GM21447 (cell line): Measurements from ENCODE around the gene NHSL1.

Experiments
- ATAC-seq: cut with Tn5 transposase; IDR thresholded peaks from one replicate; pipeline ENCODE4 v1.9.1; 2021; ENCODE audit not compliant: unreplicated experiment

NHSL1 gene

GRCh38 chr6:138468320-138469015 is 30.8 kb downstream of the NHSL1 start:
- ATAC-seq: no peak

DNA sequence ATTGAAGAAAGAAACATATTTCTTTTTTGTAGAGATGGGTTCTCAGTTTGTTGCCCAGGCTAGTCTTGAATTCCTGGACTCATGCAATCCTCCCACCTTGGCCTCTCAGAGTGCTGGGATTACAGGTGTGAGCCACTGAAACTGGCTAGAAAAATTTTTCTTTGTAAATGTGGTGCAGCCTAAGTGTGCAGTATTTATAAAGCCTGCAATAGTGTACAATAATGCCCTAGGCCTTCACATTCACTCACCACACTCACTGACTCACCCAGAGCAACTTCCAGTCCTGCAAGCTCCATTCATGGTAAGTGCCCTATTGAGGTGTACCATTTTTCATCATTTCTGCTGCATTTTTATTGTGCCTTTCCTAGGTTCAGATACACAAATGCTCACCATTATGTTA is 31.4 kb downstream of the NHSL1 start:
- no peak for ATAC-seq

DNA sequence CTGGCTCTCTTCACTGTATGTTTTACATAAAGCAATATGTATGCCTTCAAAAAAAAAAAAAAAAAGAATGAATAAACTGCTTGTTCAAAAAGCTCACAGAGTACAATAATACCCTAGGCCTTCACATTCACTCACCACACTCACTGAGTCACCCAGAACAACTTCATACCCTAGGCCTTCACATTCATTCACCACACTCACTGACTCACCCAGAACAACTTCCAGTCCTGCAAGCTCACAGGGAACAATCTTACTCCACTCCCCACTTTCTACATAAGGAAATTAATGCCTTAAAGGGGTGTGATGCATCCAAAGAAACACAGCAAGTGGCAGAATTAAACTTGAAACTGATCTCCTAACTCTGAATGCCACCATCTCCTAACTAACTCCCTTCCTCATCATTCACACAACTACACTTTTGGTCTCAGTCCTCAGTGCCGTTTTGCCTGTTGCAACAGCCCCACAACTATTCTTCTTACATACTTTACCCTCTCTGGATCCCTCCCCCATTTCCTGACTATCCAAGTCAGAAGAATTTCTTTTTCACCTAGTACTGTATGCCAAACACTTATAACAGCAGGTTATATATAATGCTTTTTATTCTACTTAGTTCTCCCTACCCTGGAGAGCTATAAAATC is 34.2 kb downstream of the NHSL1 start:
- ATAC-seq: no peak

DNA sequence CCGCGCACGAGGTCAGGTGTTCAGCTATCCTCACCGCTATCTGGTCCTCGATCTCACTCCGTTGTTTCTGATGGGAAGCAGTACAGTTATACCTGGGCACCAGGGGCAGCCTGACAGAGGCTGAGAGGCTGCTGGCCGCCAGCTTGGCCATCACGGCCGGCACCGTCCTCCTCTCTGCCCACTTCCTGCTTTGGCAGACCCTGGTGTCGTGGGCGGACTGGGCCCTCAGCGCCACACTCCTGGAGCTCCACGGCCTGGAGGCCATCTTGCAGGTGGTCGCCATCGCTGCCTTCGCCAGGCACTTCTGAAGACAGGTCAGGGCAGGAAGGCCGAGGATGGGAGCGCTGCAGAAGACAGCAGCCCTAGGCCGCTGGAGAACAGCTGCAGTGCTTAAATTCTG is 35.2 kb downstream of the NHSL1 start:
- no peak for ATAC-seq

- no peak for ATAC-seq
Observed at GRCh38 chr6:138461647-138462046, 37.6 kb downstream of the NHSL1 start.

- no peak for ATAC-seq
Observed at GRCh38 chr6:138456401-138456790, 42.9 kb downstream of the NHSL1 start.

DNA sequence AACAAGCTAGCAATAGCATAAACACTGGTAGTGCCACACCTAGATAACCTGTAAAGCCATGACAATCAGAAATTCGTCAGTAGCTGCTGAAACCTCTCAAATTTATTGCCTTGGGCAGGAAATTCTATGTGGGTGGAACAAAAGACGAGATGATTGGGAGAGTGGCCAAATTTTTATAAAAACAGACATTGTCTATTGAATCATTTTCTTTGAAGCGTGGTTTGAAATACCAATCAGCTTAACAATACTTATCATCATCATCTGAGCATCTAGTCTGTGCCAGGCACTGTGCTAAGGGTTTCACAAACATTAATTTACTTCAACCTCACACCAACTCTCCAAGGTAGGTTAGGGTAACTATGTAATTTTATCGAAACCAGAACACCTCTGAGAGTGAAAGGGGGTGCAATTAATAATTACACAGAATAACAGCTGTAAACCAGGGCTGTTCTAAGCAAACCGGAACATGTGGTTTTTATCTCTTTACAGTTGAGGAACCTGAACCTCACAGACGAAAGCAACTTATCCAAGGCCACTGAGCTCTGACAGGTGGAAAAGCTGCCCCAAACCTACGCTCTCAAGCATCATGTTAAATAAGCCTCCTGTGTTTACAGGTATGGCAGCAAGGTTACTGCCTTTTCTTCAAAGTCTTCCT is 43.4 kb downstream of the NHSL1 start:
- ATAC-seq: peak; percentile 93

GRCh38 chr6:138454981-138455706 is 44.1 kb downstream of the NHSL1 start:
- ATAC-seq: peak; percentile 32

DNA sequence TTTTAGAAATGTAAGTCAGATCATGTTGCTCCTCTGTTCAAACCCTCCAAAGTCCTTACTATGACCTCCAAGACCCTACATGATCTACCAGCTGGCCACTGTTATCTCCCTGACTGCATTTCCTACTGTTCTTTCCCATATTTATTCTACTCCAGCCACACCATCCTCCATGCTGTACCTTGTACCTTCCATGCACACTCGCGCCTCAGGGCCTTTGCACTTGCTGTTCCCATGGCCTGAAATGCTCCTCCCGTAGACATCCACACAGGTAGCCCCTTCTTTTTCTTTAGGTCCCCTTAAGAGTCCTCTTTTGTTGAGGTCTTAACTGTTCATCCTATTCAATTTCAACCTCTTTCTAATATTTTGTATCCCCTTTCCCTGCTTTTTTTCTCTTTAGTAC is 48.3 kb downstream of the NHSL1 start:
- ATAC-seq: no peak

DNA sequence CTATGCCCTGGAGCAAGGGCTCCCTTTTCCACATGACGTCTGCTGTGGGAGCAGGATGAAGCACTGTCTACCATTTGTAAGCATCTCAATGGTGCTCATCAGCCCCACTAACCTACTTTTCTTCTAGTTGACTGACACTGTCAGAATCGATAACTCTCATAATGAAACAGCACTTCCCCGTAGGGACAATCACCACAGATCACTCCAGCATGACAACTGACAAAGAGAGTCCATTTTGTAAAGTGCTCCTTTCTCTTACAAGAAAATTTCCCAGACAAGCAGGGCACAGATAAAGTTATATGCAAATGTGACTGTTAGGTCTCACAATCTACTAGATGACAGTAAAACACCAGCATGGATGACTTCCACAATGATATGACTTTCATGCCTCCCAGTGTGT is 48.8 kb downstream of the NHSL1 start:
- ATAC-seq: peak; percentile 47

GRCh38 chr6:138446821-138447220 is 52.5 kb downstream of the NHSL1 start:
- no peak for ATAC-seq

DNA sequence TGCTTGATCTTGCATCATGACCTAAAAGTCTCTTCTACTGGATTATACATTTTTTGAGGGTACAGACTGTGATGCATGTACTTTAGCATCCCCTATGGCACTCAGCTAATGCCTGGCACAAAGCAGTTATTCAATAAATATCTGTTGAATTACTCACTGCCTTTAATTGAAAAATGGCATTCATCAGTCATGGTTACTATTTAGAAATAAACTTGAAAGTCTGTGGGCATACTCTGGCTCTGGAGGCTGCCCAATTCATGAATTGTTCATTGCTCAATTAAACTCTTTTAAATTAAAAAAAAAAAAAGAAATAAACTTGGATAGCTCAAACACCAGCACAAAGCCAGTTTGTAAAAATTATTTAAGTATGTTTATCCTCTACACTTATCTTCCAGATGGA is 55.3 kb downstream of the NHSL1 start:
- no peak for ATAC-seq

GRCh38 chr6:138442663-138443062 is 56.6 kb downstream of the NHSL1 start:
- ATAC-seq: no peak

GRCh38 chr6:138441965-138442364 is 57.3 kb downstream of the NHSL1 start:
- ATAC-seq: no peak

GRCh38 chr6:138440758-138441357 is 58.4 kb downstream of the NHSL1 start:
- no peak for ATAC-seq

DNA sequence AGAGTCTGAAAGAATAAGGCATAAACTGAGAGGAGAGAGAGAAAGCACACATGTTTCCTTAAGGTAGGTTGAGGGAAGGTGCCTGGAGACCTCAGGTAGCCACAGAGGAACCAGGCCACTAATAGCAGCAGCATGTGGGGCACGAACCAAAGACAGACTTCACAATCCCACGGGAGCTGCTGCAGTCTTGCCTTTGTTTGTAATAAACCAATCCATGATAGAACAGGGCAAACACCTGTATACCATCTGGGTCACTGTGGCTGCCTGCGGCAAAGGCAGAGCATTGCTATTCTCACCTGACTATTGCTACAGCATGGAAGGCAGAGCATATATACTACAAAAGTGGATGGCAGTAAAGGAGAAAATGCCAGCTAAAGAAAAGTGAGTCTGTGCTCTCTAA is 59.0 kb downstream of the NHSL1 start:
- no peak for ATAC-seq

- ATAC-seq: no peak
Observed at GRCh38 chr6:138439546-138439945, 59.7 kb downstream of the NHSL1 start.

- ATAC-seq: no peak
Observed at GRCh38 chr6:138434925-138435324, 64.4 kb downstream of the NHSL1 start.

- no peak for ATAC-seq
Observed at GRCh38 chr6:138434096-138434495, 65.2 kb downstream of the NHSL1 start.

DNA sequence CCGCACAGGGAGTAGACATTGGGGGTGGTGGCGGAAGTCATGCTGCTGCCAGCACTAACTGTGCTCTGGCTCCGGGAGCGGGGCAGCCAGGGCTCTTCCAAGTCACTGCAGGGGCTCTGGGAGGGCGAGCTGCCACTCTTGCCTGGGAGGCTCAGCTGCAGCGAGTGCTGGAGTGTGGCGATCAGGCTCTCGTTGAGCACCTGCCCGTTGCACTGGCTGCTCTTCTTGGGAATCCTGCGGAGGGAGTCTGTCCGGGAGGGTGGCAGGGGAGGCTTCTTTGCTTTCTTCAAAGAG is 67.3 kb downstream of the NHSL1 start:
- no peak for ATAC-seq

DNA sequence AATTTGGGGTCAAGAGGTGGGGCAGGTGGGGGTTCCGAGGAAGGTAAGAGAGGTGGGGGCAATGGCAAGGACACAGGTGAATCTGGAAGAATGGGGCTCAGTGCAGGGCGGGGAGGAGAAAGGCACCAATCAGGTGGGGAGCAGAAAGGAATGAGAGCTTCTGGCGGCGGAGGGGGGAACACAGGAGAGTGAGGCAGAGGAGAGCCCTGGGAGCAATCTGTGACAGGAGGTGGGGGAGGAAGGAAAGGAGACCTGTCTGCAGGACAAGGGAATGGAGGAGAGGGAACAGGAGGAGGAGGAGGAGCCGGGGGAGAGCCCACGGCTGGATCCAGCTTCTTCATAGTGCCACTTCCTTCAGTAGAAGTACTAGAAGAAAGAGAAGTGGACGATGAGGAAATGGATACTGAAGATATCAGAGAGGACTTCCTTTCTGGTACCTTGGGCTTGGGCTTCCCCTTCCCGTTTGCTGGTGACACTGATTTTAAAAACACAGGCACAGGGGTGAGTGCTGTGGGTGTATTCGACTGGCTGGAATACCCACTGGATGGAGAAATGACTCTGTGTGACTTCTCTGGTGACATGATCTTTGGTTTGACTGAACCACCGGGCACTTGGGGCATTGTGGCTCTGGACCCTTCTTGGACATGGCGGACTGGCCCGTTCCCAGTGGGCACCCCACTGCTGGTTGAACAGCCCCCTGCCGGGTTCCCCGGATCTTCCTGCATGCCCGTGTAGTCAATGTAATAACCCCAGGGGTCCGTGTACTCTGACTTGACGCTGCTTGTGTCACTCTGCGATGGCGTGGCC is 67.8 kb downstream of the NHSL1 start:
- no peak for ATAC-seq
